T1000 (cell line): Measurements from ENCODE around the gene TENM3.
"Not testable (repeated sequence)": the region's sequence is repeated elsewhere in the genome, so short reads cannot be mapped to it uniquely, and the experiment has no call there.

Experiments
- DNase-seq: peaks from one replicate; lab custom pipeline; 2025; ENCODE audit warnings: mixed read lengths; lab: John Stamatoyannopoulos, UW

Gene TENM3

DNA sequence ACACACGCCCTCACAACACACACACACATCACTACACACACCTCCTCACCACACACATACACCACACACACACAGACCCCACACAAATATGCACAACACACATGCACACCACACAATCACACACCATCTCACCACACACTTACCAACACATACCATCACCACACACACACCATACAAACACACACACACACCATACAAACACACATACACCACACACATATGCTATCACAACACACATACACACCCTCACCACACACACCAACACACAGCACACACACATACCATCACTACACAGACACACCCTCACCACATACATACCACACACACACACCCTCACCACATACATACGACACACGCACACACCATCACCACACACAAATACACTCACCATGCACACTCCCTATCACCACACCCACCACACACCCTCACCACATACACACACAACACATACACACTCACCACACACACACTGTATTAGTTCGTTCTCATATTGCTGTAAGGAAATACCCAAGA, 567.0 kb downstream of the TENM3 start:
- DNase-seq, result no peak

DNA sequence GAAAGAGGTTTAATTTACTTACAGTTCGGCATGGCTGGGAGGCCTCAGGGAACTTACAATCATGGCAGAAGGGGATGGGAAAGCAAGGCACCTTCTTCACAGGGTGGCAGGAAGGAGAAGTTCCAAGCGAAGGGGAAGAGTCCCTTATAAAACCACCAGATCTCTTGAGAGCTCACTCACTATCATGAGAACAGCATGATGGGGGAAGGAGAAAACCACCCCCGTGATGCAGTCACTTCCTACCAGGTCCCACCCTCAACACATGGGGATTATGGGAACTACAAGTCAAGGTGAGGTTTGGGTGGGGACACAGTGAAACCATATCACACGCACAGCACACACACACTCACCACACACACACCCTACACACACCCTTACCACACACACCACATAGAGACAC, 569.7 kb downstream of the TENM3 start:
- DNase-seq, result no peak

- not testable (repeated sequence) for DNase-seq
Observed at GRCh38 chr4:182814065-182814464, 570.9 kb downstream of the TENM3 start.

- no peak for DNase-seq
Observed at GRCh38 chr4:182818926-182819730, 575.9 kb downstream of the TENM3 start.

DNA sequence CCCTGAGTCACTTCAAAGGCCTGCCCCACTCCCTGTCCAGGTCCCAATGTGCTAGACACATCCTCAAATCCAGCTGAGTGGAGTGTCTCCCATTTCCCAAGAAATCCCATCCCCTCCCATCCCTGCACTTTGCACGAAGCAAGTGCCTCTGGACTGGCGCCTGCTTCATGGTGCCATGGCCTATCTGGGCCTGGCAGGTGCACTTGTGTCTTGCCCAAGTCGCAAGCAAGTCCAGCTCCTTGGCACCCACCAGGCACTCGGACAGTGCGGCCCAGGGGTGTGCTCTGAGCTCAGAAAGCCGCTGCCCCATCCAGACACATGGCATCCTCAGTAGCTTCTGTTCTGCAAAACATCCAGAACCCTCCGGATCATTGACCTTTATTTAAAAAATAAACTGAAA, 576.5 kb downstream of the TENM3 start:
- DNase-seq, result no peak

GRCh38 chr4:182822554-182822953, 579.4 kb downstream of the TENM3 start:
- no peak for DNase-seq

DNA sequence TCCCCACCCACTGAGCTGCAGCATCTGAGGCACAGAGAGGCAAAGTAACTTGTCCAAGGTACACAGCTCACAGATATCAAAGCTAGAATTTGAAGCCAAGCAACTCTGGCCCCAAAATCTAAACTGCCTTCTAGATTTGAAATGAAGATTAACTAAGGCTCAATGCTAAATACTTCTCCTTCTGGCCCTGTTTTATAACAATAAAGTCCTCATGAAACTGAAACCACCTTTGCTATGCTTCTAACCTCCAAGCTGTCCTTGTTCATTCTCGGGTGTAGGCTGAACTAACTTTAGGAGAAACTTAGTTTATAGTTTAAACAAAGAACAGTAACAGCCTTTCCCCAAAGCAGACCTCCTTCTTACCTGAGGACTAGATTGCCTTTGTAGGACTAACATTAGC, 580.4 kb downstream of the TENM3 start:
- DNase-seq, result no peak

GRCh38 chr4:182825003-182825402, 581.8 kb downstream of the TENM3 start:
- DNase-seq, result no peak

DNA sequence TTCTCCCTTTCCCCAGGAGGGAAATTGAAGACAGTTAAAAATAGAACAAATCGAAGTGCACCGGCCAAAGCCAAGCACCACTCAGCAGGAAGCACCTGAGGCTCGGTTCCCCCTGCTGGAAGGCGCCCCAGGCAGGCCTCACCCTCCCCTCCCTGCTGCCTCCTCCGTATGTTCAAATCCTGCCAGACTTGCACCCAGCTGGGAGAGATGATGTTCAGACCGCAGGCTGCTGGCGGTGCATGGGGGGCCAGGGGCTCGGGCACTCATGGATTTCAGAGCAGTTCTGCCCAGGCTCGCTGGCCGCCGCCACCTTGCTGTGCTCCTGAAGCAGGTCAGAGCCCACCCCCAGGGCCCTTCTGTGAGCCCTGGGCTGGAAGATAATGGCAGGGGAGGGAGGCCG, 582.6 kb downstream of the TENM3 start:
- no peak for DNase-seq

DNA sequence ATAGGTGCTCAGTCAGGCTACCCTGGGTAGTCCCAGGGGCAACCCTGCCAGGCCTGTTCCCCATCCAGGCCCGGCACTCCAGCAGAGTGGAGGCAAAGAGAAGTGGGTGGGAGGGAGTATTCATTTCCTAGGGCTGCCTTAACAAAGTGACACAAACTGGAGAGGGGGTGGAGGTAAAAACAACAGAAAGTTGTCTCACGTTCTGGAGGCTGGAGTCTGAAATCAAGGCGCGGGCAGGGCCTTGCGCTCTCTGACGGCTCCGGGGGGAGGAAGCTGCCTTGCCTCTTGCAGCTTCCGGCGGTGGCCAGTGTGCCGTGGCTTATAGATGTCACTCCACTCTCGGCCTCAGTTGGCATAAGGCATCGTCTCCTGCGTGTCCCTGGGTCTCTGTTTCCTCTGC, 583.2 kb downstream of the TENM3 start:
- no peak for DNase-seq

DNA sequence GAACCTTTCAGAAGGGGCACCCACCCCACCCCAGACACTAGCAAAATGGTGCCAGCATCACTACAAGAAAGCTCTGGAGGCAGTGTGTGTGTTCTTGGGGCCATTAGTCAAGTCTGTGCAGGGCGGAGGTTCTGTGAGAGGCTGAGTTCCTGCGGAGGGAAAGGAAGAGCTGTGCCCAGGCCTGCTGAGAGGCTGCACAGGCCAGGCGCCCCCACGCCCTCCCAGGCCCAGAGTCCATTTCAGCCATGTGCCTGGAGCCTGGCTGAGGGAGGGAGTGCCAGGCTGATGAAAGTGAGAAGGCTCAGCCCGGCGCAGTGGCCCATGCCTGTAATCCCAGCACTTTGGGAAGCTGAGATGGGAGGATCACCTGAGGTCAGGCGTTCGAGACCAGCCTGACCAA, 584.0 kb downstream of the TENM3 start:
- DNase-seq, result no peak

- DNase-seq, result no peak
Observed at GRCh38 chr4:182827954-182828353, 584.8 kb downstream of the TENM3 start.

DNA sequence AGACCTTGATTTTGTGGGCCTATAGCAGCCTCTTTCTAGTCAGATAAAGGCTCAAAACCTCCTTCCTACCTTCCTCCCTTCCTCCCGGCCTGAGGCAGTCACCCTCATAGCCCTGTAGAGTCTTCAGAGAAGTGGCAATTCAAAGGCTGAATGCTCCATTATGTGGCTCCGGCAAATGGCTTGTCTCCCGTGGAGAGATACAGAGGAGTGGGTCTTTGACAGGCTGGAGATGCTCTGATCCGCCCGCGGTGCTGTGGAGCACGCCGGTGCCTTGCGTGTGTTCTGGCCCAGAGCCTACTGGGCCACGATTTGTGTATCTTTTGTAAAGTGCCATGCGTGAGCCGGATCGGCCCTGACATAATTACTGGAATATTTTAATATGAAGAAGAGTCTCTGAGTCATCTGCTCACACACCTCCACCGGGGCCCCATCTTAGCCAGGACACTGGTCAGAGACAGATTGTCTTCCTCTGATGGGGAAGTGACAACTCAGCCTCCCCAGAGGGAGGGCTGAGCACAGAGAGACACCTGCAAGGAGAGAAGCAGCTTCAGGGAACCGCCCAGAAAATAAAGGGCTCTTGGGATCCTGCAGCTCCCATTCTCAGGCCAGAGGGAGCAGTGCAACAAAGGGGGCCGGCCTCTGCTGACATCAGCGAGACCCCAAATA, 585.3 kb downstream of the TENM3 start:
- no peak for DNase-seq

DNA sequence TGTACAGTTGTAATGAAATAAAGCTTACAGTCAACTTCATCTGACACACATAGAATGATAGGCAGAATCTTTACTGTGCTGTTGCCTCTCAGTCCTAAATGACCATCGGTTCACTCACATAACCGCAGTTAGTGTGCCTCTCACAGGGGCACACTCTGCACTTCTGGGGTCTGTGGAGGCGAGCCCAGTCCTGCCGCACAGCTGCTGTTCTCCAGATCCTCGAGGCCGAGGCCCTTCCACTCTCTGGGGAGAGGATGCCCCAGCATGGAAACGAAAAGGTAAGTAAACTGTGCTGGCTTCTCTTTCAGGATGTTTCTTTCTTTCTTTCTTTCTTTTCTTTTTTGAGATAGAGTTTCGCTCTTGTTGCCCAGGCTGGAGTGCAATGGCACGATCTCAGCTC, 586.0 kb downstream of the TENM3 start:
- DNase-seq, result no peak

- DNase-seq, result no peak
Observed at GRCh38 chr4:182831376-182831775, 588.2 kb downstream of the TENM3 start.

GRCh38 chr4:182832352-182833120, 589.3 kb downstream of the TENM3 start:
- no peak for DNase-seq

GRCh38 chr4:182835006-182835740, 592.0 kb downstream of the TENM3 start:
- no peak for DNase-seq

- DNase-seq, result no peak
Observed at GRCh38 chr4:182837831-182838230, 594.6 kb downstream of the TENM3 start.

GRCh38 chr4:182838535-182838934, 595.3 kb downstream of the TENM3 start:
- DNase-seq, result no peak

GRCh38 chr4:182839256-182839655, 596.1 kb downstream of the TENM3 start:
- no peak for DNase-seq

DNA sequence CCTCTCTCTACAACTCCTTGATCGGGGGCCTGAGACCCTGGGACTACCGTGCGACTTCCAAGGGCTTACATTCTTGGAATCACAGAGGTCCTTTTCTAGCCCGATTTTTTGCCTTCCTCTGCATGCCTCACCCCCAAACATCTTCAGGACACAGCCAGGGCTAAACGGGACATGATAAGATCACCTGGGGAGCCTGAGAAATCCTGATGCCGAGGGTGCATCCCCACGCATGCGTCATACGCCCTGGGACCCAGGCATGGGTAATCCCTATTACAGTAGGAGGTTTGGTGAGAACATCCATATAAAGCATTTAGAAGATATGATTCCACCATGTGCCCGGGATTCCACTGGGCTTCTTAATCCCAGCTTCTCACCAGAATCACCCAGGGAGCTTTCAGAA, 596.9 kb downstream of the TENM3 start:
- no peak for DNase-seq

DNA sequence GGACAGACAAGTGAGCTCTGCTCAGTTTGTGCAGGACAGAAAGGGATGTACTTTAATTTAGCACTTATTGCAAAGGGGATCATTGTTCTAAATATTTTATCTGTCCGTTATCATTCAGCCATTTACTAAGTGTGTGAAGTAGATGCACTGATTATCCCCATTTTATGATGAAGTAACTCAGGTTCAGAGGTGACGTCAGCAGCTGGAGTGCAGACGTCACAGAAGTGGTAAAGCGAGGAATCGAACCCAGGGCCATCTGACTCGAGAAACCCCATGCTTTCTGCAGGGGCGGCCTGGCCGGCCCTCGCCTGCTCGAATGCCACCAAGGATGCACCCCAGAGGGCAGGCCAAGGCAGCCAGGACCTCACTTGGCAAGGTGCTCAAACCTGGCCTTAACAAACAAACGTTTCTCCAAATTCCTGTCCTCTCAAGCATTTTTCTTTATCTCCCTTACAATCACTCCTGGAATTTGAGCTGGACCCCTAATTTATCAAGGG, 599.0 kb downstream of the TENM3 start:
- DNase-seq, result no peak
